ENCODE results near the gene HS3ST4. TPM values are rescaled to one million over a fixed set of nuclear protein-coding genes. Genes with fewer than 3 reads are reported as not detected.
"Not testable (repeated sequence)": the region's sequence is repeated elsewhere in the genome, so short reads cannot be mapped to it uniquely, and the experiment has no call there.

The HS3ST4 gene
- total RNA-seq, 1 donor from 2014 or later, result not detected

DNA sequence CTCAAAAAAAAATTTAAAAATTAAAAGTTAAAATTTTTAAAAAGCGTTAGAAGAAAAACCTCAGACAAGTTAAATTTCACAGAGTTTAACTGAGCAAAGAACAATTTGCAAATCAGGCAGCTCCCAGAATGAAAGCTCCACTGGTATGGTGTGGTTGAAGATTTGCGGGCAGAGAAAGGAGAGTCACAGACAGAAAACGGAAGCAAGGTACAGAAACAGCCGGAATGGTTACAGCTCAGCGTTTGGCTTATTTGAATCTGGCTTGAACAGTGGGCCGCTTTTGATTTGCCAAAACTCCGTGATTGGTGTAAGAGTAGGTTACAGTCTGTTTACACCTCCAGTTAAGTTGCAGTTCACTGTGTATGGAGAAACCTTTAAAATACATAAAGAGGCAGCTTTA lies 297.1 kb downstream of the HS3ST4 start:
- no peak for DNase-seq (ENCODE audit: low read depth)

- DNase-seq (ENCODE audit: low read depth), result no peak
Measured at GRCh38 chr16:25996052-25996451, 304.3 kb downstream of the HS3ST4 start.

DNA sequence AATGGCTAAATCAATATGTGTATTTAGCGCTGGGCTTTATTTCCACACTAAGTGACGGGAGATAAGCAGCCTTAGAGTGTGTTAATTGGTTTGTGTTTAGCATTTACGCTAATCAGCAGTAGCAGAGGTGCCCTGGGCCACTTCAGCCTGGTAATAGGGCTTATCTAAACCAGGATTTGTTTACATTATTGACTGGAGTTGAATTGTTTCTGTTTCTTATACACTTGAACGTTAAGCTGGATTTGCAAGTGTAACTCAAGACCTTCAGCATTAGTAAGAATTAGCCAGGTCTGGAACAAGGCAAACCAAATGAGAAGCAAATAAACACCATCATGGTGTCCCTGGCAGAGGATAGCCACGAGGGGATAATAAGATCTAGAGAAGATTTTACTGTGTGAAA lies 313.6 kb downstream of the HS3ST4 start:
- no peak for DNase-seq (ENCODE audit: low read depth)

GRCh38 chr16:26012376-26012775 lies 320.6 kb downstream of the HS3ST4 start:
- no peak for DNase-seq (ENCODE audit: low read depth)

GRCh38 chr16:26015776-26016175 lies 324.0 kb downstream of the HS3ST4 start:
- no peak for DNase-seq (ENCODE audit: low read depth)

DNA sequence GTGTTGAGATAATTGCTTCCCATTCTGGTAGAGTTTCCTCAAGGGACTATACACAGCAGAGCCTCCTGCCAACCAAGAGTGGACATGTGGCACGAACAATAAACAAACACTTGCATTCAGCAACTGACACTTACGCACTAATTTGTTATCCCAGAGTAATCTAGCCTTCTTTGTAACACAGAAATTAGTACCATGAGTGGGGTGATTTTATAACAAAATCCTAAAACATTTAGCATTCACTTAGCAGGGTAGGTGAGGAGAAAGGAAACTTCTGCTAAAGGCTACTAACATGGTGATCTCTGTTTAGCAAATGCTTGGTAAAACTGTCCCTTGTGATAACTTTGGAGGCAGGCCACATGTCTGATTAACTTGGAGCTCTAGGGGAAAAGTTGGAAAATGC lies 325.2 kb downstream of the HS3ST4 start:
- no peak for DNase-seq (ENCODE audit: low read depth)

- DNase-seq (ENCODE audit: low read depth), result no peak
Measured at GRCh38 chr16:26019381-26020242, 327.9 kb downstream of the HS3ST4 start.

- no peak for DNase-seq (ENCODE audit: low read depth)
Measured at GRCh38 chr16:26026709-26027450, 335.1 kb downstream of the HS3ST4 start.

GRCh38 chr16:26031286-26031685 lies 339.5 kb downstream of the HS3ST4 start:
- no peak for DNase-seq (ENCODE audit: low read depth)

DNA sequence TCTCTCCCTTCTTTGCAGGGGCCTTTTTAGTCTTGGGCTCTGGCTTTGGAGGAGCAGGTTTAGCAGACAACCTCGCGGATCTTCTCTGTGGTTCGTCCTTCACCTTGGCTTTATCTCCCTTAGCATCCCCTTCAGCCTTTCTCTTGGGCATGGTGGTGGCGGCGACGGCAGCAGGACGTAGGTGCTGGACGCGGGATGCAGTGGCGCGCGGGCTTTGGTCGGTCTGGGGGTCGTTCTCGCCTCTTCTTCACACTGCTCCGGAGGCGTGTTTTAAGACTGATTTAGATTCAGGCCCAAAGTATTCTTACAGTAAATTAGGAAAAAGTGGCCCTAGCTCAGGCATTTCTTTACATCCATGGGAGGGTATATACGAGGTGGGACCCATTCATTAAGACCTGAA lies 340.9 kb downstream of the HS3ST4 start:
- DNase-seq (ENCODE audit: low read depth), result not testable (repeated sequence)

GRCh38 chr16:26041952-26042668 lies 350.4 kb downstream of the HS3ST4 start:
- no peak for DNase-seq (ENCODE audit: low read depth)

DNA sequence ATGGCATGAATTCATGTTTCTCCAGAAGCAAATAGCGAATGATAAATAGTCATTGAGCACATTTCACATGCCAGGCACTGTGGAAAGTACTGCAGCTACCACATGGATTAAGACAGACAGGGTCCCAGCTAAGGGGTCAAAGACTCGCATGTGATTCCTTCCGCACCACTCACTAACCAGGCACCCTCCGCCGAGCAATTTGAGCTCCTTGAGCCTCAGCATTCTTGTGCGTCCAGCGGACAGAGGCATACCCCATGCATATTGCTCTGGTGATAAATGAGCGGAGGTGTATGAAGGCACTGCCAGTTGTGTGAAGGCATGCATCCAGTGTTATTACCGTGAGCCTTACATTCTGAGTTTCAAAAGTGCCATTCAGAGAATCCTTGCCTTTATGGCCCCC lies 358.7 kb downstream of the HS3ST4 start:
- no peak for DNase-seq (ENCODE audit: low read depth)

- no peak for DNase-seq (ENCODE audit: low read depth)
Measured at GRCh38 chr16:26051063-26051462, 359.3 kb downstream of the HS3ST4 start.

GRCh38 chr16:26053889-26054288 lies 362.1 kb downstream of the HS3ST4 start:
- no peak for DNase-seq (ENCODE audit: low read depth)

- DNase-seq (ENCODE audit: low read depth), result no peak
Measured at GRCh38 chr16:26058326-26058725, 366.6 kb downstream of the HS3ST4 start.

DNA sequence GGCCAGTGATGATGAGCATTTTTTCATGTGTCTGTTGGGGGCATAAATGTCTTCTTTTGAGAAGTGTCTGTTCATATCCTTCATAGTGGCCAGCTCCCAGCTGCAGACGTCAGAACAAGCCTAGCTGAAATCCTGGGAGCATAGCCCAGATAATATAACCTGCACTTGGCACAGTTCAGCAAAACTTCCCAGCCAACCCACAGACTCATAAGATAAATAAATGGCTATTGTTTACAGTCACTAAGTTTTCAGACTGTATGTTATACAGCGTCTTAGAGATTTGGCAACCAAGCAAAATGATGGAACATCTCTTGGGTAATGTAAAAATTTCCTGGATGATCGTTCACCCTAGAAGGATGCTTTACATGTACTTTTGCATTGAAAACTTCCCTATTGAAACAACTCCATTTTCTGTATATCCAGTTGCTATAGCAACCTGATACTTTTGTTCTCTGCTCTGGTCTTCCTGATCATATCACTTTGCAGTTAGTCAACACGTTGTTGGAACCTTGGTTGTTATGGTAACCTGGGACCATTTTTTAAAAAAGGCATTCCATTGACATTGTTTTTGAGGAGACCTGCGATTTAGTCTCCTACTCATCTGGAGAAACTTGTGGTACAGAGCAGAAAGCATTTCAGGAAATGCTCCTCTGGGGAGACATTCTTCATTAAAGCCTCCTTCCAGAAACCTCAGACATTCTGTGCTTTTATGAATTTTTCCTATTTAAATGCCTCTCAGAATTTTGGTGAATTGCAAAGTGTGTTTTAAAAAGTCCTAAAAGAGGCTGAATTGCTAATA lies 378.7 kb downstream of the HS3ST4 start:
- no peak for DNase-seq (ENCODE audit: low read depth)

GRCh38 chr16:26071101-26071866 lies 379.5 kb downstream of the HS3ST4 start:
- no peak for DNase-seq (ENCODE audit: low read depth)

DNA sequence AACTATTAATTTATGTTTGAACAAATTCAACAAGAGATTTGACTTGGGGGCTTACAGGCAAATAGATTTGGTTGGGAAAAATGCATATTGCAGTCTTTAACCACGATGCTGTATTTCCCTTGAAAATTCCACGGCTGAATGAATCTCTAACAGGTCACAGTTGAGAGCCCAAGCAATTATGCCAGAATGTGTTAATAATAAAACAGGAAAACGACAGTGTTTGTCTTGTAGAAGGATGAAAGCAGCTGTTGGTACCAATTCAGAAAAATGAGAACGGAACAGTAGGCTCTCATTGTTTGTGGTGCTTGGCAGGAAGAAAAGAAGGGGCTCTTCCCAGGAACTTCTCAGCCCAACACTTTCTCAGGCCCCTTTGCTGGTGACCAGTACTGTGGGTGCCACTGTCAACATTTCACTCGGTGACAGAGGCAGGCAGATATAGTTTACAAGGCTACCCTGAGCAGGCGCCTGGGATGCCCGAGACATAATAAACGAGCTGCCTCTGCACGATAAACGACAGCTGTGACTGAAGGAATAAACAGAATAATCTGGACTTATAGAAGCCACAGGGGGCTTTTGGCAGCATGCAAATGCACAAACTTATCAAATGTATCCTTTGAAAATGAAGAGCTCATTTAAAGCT lies 387.1 kb downstream of the HS3ST4 start:
- DNase-seq (ENCODE audit: low read depth), result no peak

- no peak for DNase-seq (ENCODE audit: low read depth)
Measured at GRCh38 chr16:26087091-26087490, 395.3 kb downstream of the HS3ST4 start.

GRCh38 chr16:26091511-26091910 lies 399.8 kb downstream of the HS3ST4 start:
- DNase-seq (ENCODE audit: low read depth), result no peak
